SH-SY5Y (cell line): ENCODE data around the gene STMP1.

Experiments
- GATA2 ChIP-seq: IDR thresholded peaks from 2 replicates; pipeline ENCODE4 v1.6.1; 2011; ENCODE audit warnings: mild to moderate bottlenecking, low read depth, low read length
- GATA3 ChIP-seq: IDR thresholded peaks from 2 replicates; pipeline ENCODE4 v1.6.1; 2011; ENCODE audit warnings: low read depth, mild to moderate bottlenecking, low read length, moderate library complexity

DNA sequence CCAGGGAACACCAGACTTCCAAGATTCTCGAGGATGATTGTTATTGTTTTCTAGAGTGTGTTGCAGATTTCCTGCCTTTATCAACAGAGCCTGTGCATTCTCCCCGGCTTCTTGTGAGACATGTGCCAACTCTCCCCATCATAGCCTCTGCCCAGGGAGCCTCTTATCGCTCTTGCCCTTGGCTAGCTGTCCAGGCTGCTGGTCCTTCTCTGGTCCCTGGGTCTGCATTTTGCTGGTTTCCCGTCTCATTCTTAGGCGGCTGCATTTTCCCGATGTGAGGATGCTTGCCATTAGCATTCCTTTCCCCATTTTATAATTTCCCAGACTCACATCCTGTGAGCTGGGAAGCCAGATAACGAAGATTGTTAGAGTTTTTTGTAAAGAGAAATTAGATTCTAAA is 50.5 kb downstream of the STMP1 start:
- TF ChIP-seq GATA2 (peak; percentile 82), GATA3 (no peak)
